ENCODE measurements around the gene PERCC1. TPM values are rescaled to one million over a fixed set of nuclear protein-coding genes. Genes with fewer than 3 reads are reported as not detected.

PERCC1 gene
- total and polyA plus RNA-seq, 2 donors (not counting 1 experiment from before 2014, with no cell fraction given), result not detected

DNA sequence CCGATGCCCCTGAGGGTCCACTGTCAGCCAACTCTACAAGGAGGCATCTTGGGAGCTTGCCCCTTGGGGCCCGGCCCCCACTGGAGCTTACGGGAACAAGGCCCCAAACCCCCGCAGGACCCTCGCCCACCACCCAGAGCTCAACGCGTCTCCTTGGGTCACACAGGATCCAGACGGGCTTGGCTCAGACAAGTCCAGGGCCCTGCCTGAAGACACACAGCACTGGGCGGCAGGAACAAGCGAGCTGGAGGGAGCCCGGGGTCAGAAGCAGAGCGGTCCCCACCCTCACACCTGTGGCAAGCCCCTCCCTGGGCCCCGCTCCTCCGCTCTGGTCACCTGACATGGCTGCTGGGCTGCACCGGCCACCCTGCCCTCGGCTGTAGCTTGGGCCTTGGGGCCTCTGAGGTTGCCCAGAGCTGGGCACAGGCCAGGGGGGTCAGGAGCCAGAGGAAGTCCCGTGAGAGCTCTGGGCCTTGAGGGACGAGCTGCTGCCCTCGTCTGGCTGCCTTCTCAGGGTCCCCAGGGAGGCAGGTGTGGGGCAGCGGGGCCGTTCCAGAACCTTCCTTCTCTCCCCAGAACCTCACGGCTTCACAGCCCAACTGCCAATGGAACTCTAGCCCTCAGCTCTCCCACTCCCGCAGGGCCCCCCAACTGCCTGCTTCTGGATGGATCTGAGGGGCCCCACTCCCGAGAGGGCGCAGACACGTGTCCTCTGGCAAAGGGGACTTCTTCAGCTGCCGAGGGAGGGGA lies 13.3 kb downstream of the PERCC1 start, which contains the start of gene CCDC154:
Gene CCDC154, minus strand, starts transcription at position 577 of the 750 bp plus-strand sequence. Its CDS starts 234 bp downstream, at position 343.
- Histone ChIP-seq H3K36me3 (ENCODE audit: control insufficient read depth, insufficient read depth, low read length) (peaks cover 11% of the 10 kb centered on the region), H3K27me3 (ENCODE audit: control insufficient read depth, insufficient read depth, low read length) (no peaks in the 10 kb centered on the region), H3K79me2 (ENCODE audit: control insufficient read depth, insufficient read depth, low read length) (no peaks in the 10 kb centered on the region), H3K9me3 (ENCODE audit: control insufficient read depth, insufficient read depth, low read depth, low read length) (no peaks in the 10 kb centered on the region), H3K9ac (ENCODE audit: insufficient read depth, low read length) (no peak within 1 kb of the TSS), H2AFZ (ENCODE audit: low read length) (no peak within 1 kb of the TSS), H3K27ac (ENCODE audit: insufficient read depth, low read length) (no peak within 1 kb of the TSS), H3K4me2 (ENCODE audit: extremely low read depth, insufficient read depth, low read length) (no peak within 1 kb of the TSS), H3K4me1 (ENCODE audit: control insufficient read depth, extremely low read depth, insufficient read depth, low read length) (no peaks in the 10 kb centered on the region), H4K20me1 (ENCODE audit: control insufficient read depth, extremely low read depth, insufficient read depth, low read length) (no peaks in the 10 kb centered on the region), H3K4me3 (replicated peaks in 1 of 4; ENCODE audit: control extremely low read depth in 1 of 4, insufficient read depth in 1 of 4, low read depth in 3 of 4, low read length in 4 of 4) (no peak within 1 kb of the TSS)
- TF ChIP-seq EZH2 (IDR thresholded peaks at IDR 0.05; ENCODE audit: low read length, missing control alignments), result no peak
- TF ChIP-seq, protein P1, sequence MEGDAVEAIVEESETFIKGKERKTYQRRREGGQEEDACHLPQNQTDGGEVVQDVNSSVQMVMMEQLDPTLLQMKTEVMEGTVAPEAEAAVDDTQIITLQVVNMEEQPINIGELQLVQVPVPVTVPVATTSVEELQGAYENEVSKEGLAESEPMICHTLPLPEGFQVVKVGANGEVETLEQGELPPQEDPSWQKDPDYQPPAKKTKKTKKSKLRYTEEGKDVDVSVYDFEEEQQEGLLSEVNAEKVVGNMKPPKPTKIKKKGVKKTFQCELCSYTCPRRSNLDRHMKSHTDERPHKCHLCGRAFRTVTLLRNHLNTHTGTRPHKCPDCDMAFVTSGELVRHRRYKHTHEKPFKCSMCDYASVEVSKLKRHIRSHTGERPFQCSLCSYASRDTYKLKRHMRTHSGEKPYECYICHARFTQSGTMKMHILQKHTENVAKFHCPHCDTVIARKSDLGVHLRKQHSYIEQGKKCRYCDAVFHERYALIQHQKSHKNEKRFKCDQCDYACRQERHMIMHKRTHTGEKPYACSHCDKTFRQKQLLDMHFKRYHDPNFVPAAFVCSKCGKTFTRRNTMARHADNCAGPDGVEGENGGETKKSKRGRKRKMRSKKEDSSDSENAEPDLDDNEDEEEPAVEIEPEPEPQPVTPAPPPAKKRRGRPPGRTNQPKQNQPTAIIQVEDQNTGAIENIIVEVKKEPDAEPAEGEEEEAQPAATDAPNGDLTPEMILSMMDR (conservative IDR thresholded peaks at IDR 0.05 in 1 of 2, IDR thresholded peaks at IDR 0.05 in 1 of 2; ENCODE audit: low read depth in 1 of 2, low read length in 2 of 2), result no peak
- no peak for DNase-seq (ENCODE audit: low read depth in 2 of 2)

DNA sequence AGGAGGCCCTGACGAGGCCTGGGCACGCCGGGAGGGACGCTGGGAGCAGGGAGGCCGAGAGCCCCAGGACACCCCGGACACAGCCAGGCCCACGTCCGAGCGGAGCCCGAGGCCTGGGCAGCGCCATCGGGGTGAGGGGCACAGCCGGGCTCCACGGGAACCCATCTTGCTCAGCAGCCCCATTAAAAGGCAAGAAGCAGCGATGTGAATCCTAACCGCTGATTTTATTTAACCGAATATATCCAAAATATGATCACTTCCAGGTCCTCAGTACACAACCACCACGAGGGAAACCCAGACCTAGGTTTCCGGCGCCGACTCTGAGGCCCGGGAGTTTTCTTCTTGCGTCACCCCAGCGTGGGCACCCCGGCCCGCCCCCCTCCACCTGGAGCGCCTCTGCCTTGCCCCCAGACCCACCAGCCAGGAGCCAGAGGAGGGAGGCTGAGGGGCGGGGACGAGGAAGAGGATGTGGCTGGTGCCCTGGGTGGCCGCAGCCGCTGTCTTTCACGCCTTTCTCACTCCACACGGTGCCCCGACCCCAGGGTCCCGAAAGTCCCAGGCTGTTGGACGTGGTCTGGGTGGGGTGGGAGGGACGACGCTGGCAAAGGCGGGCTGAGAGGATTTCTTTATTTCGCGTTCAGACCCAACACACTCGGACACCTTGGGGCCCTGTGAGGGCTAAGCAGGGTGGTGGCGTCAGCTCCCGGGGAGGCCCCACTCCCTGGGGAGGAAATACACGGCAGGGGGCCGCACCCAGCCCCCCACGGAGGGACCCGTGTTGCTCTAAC lies 14.0 kb downstream of the PERCC1 start:
- peaks cover 12% of the 10 kb centered on the region for H3K36me3 ChIP-seq (ENCODE audit: control insufficient read depth, insufficient read depth, low read length)
- TF ChIP-seq, protein P1 (conservative IDR thresholded peaks at IDR 0.05 in 1 of 2, IDR thresholded peaks at IDR 0.05 in 1 of 2; ENCODE audit: low read depth in 1 of 2, low read length in 2 of 2), result no peak
- no peak for TF ChIP-seq EZH2 (IDR thresholded peaks at IDR 0.05; ENCODE audit: low read length, missing control alignments)
- H3K9me3 ChIP-seq (ENCODE audit: control insufficient read depth, insufficient read depth, low read depth, low read length), result no peaks in the 10 kb centered on the region
- H3K79me2 ChIP-seq (ENCODE audit: control insufficient read depth, insufficient read depth, low read length), result no peaks in the 10 kb centered on the region
- no peak overlapping the region for H3K27ac ChIP-seq (ENCODE audit: insufficient read depth, low read length)
- H3K27me3 ChIP-seq (ENCODE audit: control insufficient read depth, insufficient read depth, low read length), result no peaks in the 10 kb centered on the region
- no peaks in the 10 kb centered on the region for H3K4me1 ChIP-seq (ENCODE audit: control insufficient read depth, extremely low read depth, insufficient read depth, low read length)
- no peaks in the 10 kb centered on the region for H4K20me1 ChIP-seq (ENCODE audit: control insufficient read depth, extremely low read depth, insufficient read depth, low read length)
- H3K4me2 ChIP-seq (ENCODE audit: extremely low read depth, insufficient read depth, low read length), result no peak overlapping the region
- no peak overlapping the region for H2AFZ ChIP-seq (ENCODE audit: low read length)
- no peak overlapping the region for H3K4me3 ChIP-seq (replicated peaks in 1 of 4; ENCODE audit: control extremely low read depth in 1 of 4, insufficient read depth in 1 of 4, low read depth in 3 of 4, low read length in 4 of 4)
- H3K9ac ChIP-seq (ENCODE audit: insufficient read depth, low read length), result no peak overlapping the region
- DNase-seq (ENCODE audit: low read depth in 2 of 2), result no peak

DNA sequence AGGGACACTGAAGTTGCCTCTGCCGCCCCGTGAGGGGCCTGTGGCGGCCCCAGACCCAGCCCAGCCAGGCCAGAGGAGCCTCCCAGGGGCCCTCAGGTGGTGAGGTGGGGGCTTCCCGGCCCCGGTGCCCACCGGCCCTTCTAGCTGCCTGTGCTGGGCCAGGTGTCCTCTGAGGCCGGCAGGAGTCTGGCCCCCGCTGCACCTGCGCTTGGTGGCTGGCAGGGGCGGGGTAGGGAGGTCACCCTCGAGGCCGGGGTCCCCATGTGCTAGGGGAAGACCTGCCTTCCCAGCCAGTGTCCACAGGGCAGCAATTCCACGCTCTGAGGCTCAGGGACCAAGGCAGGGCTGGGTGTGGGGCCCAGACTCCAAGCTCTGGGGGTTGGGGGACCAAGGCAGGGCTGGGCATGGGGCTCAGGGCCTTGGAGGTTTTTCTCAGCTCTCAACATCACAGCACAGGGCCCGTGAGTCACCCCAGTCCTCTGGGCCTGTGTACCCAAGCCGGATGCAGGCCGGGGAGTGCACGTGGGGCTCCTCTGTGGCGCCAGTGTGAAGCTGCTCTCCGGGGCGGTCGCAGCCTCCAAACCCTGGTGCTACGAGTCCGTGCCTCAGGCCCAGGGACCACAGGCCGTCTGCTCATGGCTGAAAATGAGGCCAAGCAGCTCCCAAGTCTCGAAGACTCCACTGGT lies 14.8 kb downstream of the PERCC1 start:
- H3K4me3 ChIP-seq (replicated peaks in 1 of 4; ENCODE audit: control extremely low read depth in 1 of 4, insufficient read depth in 1 of 4, low read depth in 3 of 4, low read length in 4 of 4), result no peak overlapping the region
- no peaks in the 10 kb centered on the region for H3K79me2 ChIP-seq (ENCODE audit: control insufficient read depth, insufficient read depth, low read length)
- H3K4me2 ChIP-seq (ENCODE audit: extremely low read depth, insufficient read depth, low read length), result no peak overlapping the region
- no peaks in the 10 kb centered on the region for H4K20me1 ChIP-seq (ENCODE audit: control insufficient read depth, extremely low read depth, insufficient read depth, low read length)
- H2AFZ ChIP-seq (ENCODE audit: low read length), result no peak overlapping the region
- H3K9me3 ChIP-seq (ENCODE audit: control insufficient read depth, insufficient read depth, low read depth, low read length), result no peaks in the 10 kb centered on the region
- TF ChIP-seq EZH2 (IDR thresholded peaks at IDR 0.05; ENCODE audit: low read length, missing control alignments), result no peak
- TF ChIP-seq, protein P1 (conservative IDR thresholded peaks at IDR 0.05 in 1 of 2, IDR thresholded peaks at IDR 0.05 in 1 of 2; ENCODE audit: low read depth in 1 of 2, low read length in 2 of 2), result no peak
- no peaks in the 10 kb centered on the region for H3K27me3 ChIP-seq (ENCODE audit: control insufficient read depth, insufficient read depth, low read length)
- H3K4me1 ChIP-seq (ENCODE audit: control insufficient read depth, extremely low read depth, insufficient read depth, low read length), result no peaks in the 10 kb centered on the region
- H3K27ac ChIP-seq (ENCODE audit: insufficient read depth, low read length), result no peak overlapping the region
- H3K9ac ChIP-seq (ENCODE audit: insufficient read depth, low read length), result no peak overlapping the region
- peaks cover 12% of the 10 kb centered on the region for H3K36me3 ChIP-seq (ENCODE audit: control insufficient read depth, insufficient read depth, low read length)
- DNase-seq (ENCODE audit: low read depth in 2 of 2), result no peak
